ENCODE results near the gene TBX19.

TBX19 gene

DNA sequence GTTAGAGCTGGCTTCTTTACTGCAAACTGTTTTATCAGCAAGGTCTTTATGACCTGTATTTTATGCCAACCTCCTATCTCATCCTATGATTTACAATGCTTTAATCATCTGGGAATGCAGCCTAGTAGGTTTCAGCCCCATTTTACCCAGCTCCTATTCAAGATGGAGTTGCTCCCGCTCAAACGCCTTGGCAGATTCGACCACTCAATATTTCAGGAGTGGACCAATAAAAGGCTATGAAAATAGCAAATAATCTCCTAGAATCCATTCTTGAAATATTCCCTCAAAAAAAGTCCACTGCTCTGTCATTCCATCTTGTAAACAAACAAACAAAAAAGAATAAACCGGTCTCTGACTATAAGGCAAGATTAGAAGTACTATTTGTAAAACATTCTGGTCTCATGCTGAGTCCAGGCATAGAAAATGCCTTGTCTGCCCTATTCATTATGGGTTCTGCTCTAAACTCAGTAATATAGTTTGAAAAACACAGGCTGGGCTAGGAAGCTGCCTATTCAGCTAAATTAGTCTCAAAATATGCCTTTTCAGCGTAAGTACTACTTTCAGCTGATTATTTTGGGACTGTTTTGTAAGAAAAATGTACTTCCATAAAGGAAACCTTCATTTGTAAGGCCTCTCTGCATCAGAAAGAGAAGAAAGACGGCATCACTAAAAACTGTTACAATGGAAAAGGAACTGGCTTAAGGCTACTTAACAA, 53.0 kb downstream of the TBX19 start:
- no peaks in the 10 kb centered on the region for H3K9me3 ChIP-seq (ENCODE audit: control insufficient read depth, low read length)
- no peak overlapping the region for H3K18ac ChIP-seq (ENCODE audit: low read depth in 1 of 2, low read length in 2 of 2)
- no peak overlapping the region for H3K14ac ChIP-seq (ENCODE audit: low read length in 2 of 2)
- no peak overlapping the region for H4K91ac ChIP-seq (ENCODE audit: low read length)
- H2BK15ac ChIP-seq (ENCODE audit: low read depth, poor library complexity, severe bottlenecking) = no peak overlapping the region
- no peak overlapping the region for H2BK120ac ChIP-seq (ENCODE audit: low read depth, low read length)
- H3K4me2 ChIP-seq (ENCODE audit: low read length, poor library complexity, severe bottlenecking) = no peak overlapping the region
- no peak overlapping the region for H3K23ac ChIP-seq (ENCODE audit: low read length in 2 of 2)
- WGBS = 75% methylated on average over 4 of the region's 6 CpGs
- H2AFZ ChIP-seq (ENCODE audit: low read depth, low read length) = no peak overlapping the region
- no peak overlapping the region for H2AK5ac ChIP-seq (ENCODE audit: low read length, severe bottlenecking)
- H3K4me3 ChIP-seq (ENCODE audit: insufficient read depth in 1 of 2, low read depth in 1 of 2, low read length in 2 of 2) = no peak overlapping the region
- H2BK5ac ChIP-seq (ENCODE audit: low read depth, low read length, poor library complexity, severe bottlenecking) = no peak overlapping the region
- no peak overlapping the region for H3K27ac ChIP-seq (ENCODE audit: low read length, poor library complexity, severe bottlenecking)
- no peaks in the 10 kb centered on the region for H3K4me1 ChIP-seq (ENCODE audit: control insufficient read depth, insufficient read depth, low read depth, low read length)
- H3K27me3 ChIP-seq (ENCODE audit: control insufficient read depth in 1 of 2, insufficient read depth in 1 of 2, low read length in 2 of 2) = no peaks in the 10 kb centered on the region
- H3K9ac ChIP-seq (ENCODE audit: low read length) = no peak overlapping the region
- H3K79me1 ChIP-seq (replicated peaks; ENCODE audit: low read length, poor library complexity, severe bottlenecking) = no peaks in the 10 kb centered on the region
- H3K36me3 ChIP-seq (ENCODE audit: control insufficient read depth in 1 of 2, insufficient read depth in 2 of 2, low read depth in 1 of 2, low read length in 2 of 2) = no peaks in the 10 kb centered on the region
- no peak overlapping the region for H4K8ac ChIP-seq (ENCODE audit: low read length)
- no peak overlapping the region for H3K4ac ChIP-seq (ENCODE audit: low read depth in 1 of 2, low read length in 2 of 2)
- H2BK12ac ChIP-seq (ENCODE audit: low read length in 2 of 2) = no peak overlapping the region
- no peak for DNase-seq

DNA sequence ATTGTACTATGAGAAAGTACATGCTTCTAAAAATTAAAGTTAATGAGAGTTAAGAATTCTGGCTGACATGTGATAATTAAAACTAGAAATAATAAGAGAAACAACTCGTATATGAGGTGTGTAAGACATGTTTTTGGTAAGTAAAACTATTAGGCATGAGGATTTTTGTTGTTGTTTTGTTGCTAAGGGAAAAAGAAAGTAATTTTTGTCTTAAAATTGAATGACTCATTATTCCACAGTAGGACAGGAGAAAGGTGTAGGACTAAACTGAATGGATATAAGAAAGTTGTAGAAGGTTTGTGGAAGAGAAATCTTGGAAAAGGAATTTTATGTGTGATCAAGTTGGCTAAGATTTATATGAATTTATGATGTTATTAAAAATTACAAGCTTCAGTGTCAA, 54.8 kb downstream of the TBX19 start:
- no peaks in the 10 kb centered on the region for H3K27me3 ChIP-seq (ENCODE audit: control insufficient read depth in 1 of 2, insufficient read depth in 1 of 2, low read length in 2 of 2)
- no peaks in the 10 kb centered on the region for H3K79me1 ChIP-seq (replicated peaks; ENCODE audit: low read length, poor library complexity, severe bottlenecking)
- H3K23ac ChIP-seq (ENCODE audit: low read length in 2 of 2) = no peak overlapping the region
- no peak overlapping the region for H2BK5ac ChIP-seq (ENCODE audit: low read depth, low read length, poor library complexity, severe bottlenecking)
- no peaks in the 10 kb centered on the region for H3K9me3 ChIP-seq (ENCODE audit: control insufficient read depth, low read length)
- no peak overlapping the region for H2BK120ac ChIP-seq (ENCODE audit: low read depth, low read length)
- DNase-seq = peak; percentile 41
- H3K36me3 ChIP-seq (ENCODE audit: control insufficient read depth in 1 of 2, insufficient read depth in 2 of 2, low read depth in 1 of 2, low read length in 2 of 2) = no peaks in the 10 kb centered on the region
- H2BK15ac ChIP-seq (ENCODE audit: low read depth, poor library complexity, severe bottlenecking) = no peak overlapping the region
- H3K4ac ChIP-seq (ENCODE audit: low read depth in 1 of 2, low read length in 2 of 2) = no peak overlapping the region
- H3K4me2 ChIP-seq (ENCODE audit: low read length, poor library complexity, severe bottlenecking) = no peak overlapping the region
- H2BK12ac ChIP-seq (ENCODE audit: low read length in 2 of 2) = no peak overlapping the region
- no peak overlapping the region for H3K18ac ChIP-seq (ENCODE audit: low read depth in 1 of 2, low read length in 2 of 2)
- H4K91ac ChIP-seq (ENCODE audit: low read length) = no peak overlapping the region
- H3K27ac ChIP-seq (ENCODE audit: low read length, poor library complexity, severe bottlenecking) = no peak overlapping the region
- H3K9ac ChIP-seq (ENCODE audit: low read length) = peak overlapping the region; percentile 42
- no peak overlapping the region for H4K8ac ChIP-seq (ENCODE audit: low read length)
- 86% methylated on average over 1 of the region's 1 CpG for WGBS
- no peak overlapping the region for H2AFZ ChIP-seq (ENCODE audit: low read depth, low read length)
- H3K4me1 ChIP-seq (ENCODE audit: control insufficient read depth, insufficient read depth, low read depth, low read length) = no peaks in the 10 kb centered on the region
- no peak overlapping the region for H2AK5ac ChIP-seq (ENCODE audit: low read length, severe bottlenecking)
- H3K4me3 ChIP-seq (ENCODE audit: insufficient read depth in 1 of 2, low read depth in 1 of 2, low read length in 2 of 2) = no peak overlapping the region
- no peak overlapping the region for H3K14ac ChIP-seq (ENCODE audit: low read length in 2 of 2)

- H2AFZ ChIP-seq (ENCODE audit: low read depth, low read length) = no peak overlapping the region
- no peak overlapping the region for H3K14ac ChIP-seq (ENCODE audit: low read length in 2 of 2)
- H4K91ac ChIP-seq (ENCODE audit: low read length) = no peak overlapping the region
- H2BK12ac ChIP-seq (ENCODE audit: low read length in 2 of 2) = no peak overlapping the region
- no peak overlapping the region for H2AK5ac ChIP-seq (ENCODE audit: low read length, severe bottlenecking)
- H3K4me1 ChIP-seq (ENCODE audit: control insufficient read depth, insufficient read depth, low read depth, low read length) = peaks cover 3% of the 10 kb centered on the region
- no peak overlapping the region for H2BK15ac ChIP-seq (ENCODE audit: low read depth, poor library complexity, severe bottlenecking)
- no peak for DNase-seq
- H3K27me3 ChIP-seq (ENCODE audit: control insufficient read depth in 1 of 2, insufficient read depth in 1 of 2, low read length in 2 of 2) = no peaks in the 10 kb centered on the region
- H3K36me3 ChIP-seq (ENCODE audit: control insufficient read depth in 1 of 2, insufficient read depth in 2 of 2, low read depth in 1 of 2, low read length in 2 of 2) = no peaks in the 10 kb centered on the region
- 88% methylated on average over 10 of the region's 13 CpGs for WGBS
- H3K4ac ChIP-seq (ENCODE audit: low read depth in 1 of 2, low read length in 2 of 2) = no peak overlapping the region
- no peak overlapping the region for H2BK120ac ChIP-seq (ENCODE audit: low read depth, low read length)
- H3K18ac ChIP-seq (ENCODE audit: low read depth in 1 of 2, low read length in 2 of 2) = no peak overlapping the region
- H2BK5ac ChIP-seq (ENCODE audit: low read depth, low read length, poor library complexity, severe bottlenecking) = no peak overlapping the region
- no peaks in the 10 kb centered on the region for H3K9me3 ChIP-seq (ENCODE audit: control insufficient read depth, low read length)
- no peak overlapping the region for H3K4me2 ChIP-seq (ENCODE audit: low read length, poor library complexity, severe bottlenecking)
- H3K23ac ChIP-seq (ENCODE audit: low read length in 2 of 2) = no peak overlapping the region
- H3K4me3 ChIP-seq (ENCODE audit: insufficient read depth in 1 of 2, low read depth in 1 of 2, low read length in 2 of 2) = no peak overlapping the region
- H3K79me1 ChIP-seq (replicated peaks; ENCODE audit: low read length, poor library complexity, severe bottlenecking) = no peaks in the 10 kb centered on the region
- H3K9ac ChIP-seq (ENCODE audit: low read length) = no peak overlapping the region
- H4K8ac ChIP-seq (ENCODE audit: low read length) = no peak overlapping the region
- H3K27ac ChIP-seq (ENCODE audit: low read length, poor library complexity, severe bottlenecking) = no peak overlapping the region
Measured at GRCh38 chr1:168338589-168339503, 58.2 kb downstream of the TBX19 start.

- H2BK12ac ChIP-seq (ENCODE audit: low read length in 2 of 2) = no peak overlapping the region
- 82% methylated on average over 3 of the region's 3 CpGs for WGBS
Measured at GRCh38 chr1:168340781-168341482, 60.3 kb downstream of the TBX19 start.

More at GRCh38 chr1:168340781-168341482, 60.3 kb downstream of the TBX19 start:
- no peak overlapping the region for H3K9ac ChIP-seq (ENCODE audit: low read length)
- peaks cover 3% of the 10 kb centered on the region for H3K4me1 ChIP-seq (ENCODE audit: control insufficient read depth, insufficient read depth, low read depth, low read length)
- H3K27ac ChIP-seq (ENCODE audit: low read length, poor library complexity, severe bottlenecking) = no peak overlapping the region
- H3K36me3 ChIP-seq (ENCODE audit: control insufficient read depth in 1 of 2, insufficient read depth in 2 of 2, low read depth in 1 of 2, low read length in 2 of 2) = no peaks in the 10 kb centered on the region
- H3K4me3 ChIP-seq (ENCODE audit: insufficient read depth in 1 of 2, low read depth in 1 of 2, low read length in 2 of 2) = no peak overlapping the region
- H3K4me2 ChIP-seq (ENCODE audit: low read length, poor library complexity, severe bottlenecking) = no peak overlapping the region
- no peak overlapping the region for H2AK5ac ChIP-seq (ENCODE audit: low read length, severe bottlenecking)
- no peak overlapping the region for H4K8ac ChIP-seq (ENCODE audit: low read length)
- no peak overlapping the region for H3K4ac ChIP-seq (ENCODE audit: low read depth in 1 of 2, low read length in 2 of 2)
- H4K91ac ChIP-seq (ENCODE audit: low read length) = no peak overlapping the region
- H3K14ac ChIP-seq (ENCODE audit: low read length in 2 of 2) = no peak overlapping the region
- DNase-seq = no peak
- H2BK120ac ChIP-seq (ENCODE audit: low read depth, low read length) = no peak overlapping the region
- no peak overlapping the region for H2BK15ac ChIP-seq (ENCODE audit: low read depth, poor library complexity, severe bottlenecking)
- H3K23ac ChIP-seq (ENCODE audit: low read length in 2 of 2) = no peak overlapping the region
- no peaks in the 10 kb centered on the region for H3K79me1 ChIP-seq (replicated peaks; ENCODE audit: low read length, poor library complexity, severe bottlenecking)
- no peaks in the 10 kb centered on the region for H3K9me3 ChIP-seq (ENCODE audit: control insufficient read depth, low read length)
- no peak overlapping the region for H2BK5ac ChIP-seq (ENCODE audit: low read depth, low read length, poor library complexity, severe bottlenecking)
- no peak overlapping the region for H2AFZ ChIP-seq (ENCODE audit: low read depth, low read length)
- H3K18ac ChIP-seq (ENCODE audit: low read depth in 1 of 2, low read length in 2 of 2) = no peak overlapping the region
- no peaks in the 10 kb centered on the region for H3K27me3 ChIP-seq (ENCODE audit: control insufficient read depth in 1 of 2, insufficient read depth in 1 of 2, low read length in 2 of 2)
